NCI-H1105 (cell line): ENCODE measurements around the gene ARL5A.
"Not testable (repeated sequence)": the region's sequence is repeated elsewhere in the genome, so short reads cannot be mapped to it uniquely, and the experiment has no call there.

Source experiments
- DNase-seq: peaks from one replicate; lab custom pipeline; 2025; lab: John Stamatoyannopoulos, UW

Gene ARL5A

GRCh38 chr2:151828143-151828889, at the start of gene ARL5A:
Gene ARL5A, minus strand, starts transcription at chr2:151828421. Its CDS starts 245 bp downstream, at chr2:151828176.
- DNase-seq: peak; percentile 84

DNA sequence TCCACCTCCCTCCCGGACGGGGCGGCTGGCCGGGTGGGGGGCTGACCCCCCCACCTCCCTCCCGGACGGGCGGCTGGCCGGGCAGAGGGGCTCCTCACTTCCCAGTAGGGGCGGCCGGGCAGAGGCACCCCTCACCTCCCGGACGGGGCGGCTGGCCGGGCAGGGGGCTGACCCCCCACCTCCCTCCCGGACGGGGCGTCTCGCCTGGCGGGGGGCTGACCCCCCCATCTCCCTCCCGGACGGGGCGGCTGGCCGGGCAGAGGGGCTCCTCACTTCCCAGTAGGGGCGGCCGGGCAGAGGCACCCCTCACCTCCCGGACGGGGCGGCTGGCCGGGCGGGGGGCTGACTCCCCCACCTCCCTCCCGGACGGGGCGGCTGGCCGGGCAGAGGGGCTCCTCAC, 47.4 kb upstream of the ARL5A start:
- DNase-seq: not testable (repeated sequence)

GRCh38 chr2:151872463-151872862, 44.2 kb upstream of the ARL5A start:
- DNase-seq: no peak

- DNase-seq: no peak
Measured at GRCh38 chr2:151869291-151869690, 41.1 kb upstream of the ARL5A start.

DNA sequence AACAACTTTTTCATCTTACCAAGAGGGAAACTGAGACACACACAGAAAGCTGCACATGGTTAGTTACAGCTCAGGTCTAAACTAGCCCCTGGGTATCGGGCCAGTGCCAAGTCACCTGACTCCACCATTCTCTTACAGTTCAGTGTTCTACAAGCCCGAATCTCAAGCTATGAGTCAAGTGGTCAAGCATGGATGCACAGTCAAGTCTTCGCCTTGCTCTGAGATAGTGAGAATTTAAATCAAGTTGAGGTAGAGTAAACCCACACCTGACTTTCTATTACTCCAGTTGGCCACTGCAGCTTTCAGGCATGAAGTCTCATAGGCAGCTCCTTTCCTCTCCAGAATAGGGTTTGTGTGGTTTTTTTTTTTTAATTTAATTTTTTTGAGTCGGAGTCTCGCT, 34.5 kb upstream of the ARL5A start:
- no peak for DNase-seq

GRCh38 chr2:151861174-151861573, 33.0 kb upstream of the ARL5A start:
- DNase-seq: no peak

GRCh38 chr2:151860613-151861146, 32.5 kb upstream of the ARL5A start:
- no peak for DNase-seq

DNA sequence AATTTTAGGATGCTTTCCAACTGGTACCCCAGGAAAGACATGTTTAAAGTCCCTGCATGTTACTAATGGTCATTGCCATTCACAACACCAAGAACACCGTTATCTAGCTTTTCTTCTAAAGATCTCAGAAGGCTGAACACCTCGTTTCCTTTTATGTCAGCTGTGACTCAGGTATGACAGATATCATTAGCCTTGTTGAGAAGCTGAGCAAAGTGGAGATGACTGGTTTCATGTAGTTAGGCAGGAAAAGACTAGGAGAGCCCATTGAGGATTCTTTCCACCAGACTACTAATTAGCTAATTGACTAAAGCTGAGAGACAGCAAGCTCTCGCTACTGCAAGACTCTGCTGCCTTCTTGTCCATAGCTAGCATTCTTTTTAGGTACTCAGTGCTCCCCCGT, 32.0 kb upstream of the ARL5A start:
- DNase-seq: no peak

DNA sequence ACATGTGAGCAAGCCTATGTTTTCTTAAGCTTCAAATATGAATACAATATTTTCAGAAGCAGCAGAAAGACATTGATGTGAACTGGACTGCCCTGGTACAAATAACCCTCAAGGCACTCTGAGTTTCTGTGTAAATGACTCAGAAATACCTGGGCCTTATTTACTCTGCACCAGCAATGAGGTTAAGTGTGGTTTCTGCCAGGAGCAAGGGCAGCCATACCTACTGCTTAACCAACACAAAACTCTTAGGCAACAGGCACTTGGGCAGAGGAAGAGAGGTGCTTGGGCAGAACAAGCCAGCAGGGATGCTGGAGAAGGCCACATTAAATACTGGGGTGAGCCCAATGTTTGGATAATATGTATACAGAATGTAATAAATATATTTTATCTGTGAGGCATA, 29.4 kb upstream of the ARL5A start:
- no peak for DNase-seq

- DNase-seq: no peak
Measured at GRCh38 chr2:151855111-151855510, 26.9 kb upstream of the ARL5A start.

GRCh38 chr2:151853070-151853758, 25.0 kb upstream of the ARL5A start:
- DNase-seq: no peak

GRCh38 chr2:151852260-151853069, 24.2 kb upstream of the ARL5A start:
- no peak for DNase-seq

GRCh38 chr2:151851761-151852160, 23.5 kb upstream of the ARL5A start:
- no peak for DNase-seq

DNA sequence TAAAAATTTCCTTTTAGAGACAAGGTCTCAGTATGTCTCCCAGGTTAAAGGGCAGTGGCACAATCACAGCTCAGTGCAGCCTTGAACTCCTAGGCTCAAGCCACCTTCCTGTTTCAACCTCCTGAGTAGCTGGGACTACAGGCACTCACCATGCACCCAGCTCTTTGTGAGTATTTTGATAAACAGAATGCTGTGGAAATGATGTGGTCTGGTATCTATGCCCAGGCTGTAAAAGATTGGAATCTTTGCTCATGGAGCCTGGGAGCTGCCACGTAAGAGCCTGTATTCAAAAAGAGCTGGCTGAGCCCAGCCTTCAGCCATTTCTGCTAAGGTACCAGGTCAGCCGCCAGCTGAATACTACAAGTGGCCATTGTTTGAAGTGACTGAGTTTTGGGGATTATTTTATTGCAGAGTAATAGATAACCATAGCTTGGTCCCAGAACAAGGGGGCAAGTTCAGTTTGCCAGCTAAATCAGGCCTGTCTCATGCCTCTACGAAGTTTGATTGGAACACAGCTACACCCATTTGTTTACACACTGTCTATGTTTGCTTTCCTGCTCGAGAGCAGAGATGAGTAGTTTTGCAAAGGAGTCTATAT, 21.3 kb upstream of the ARL5A start:
- no peak for DNase-seq

GRCh38 chr2:151845884-151846283, 17.7 kb upstream of the ARL5A start:
- DNase-seq: no peak

- no peak for DNase-seq
Measured at GRCh38 chr2:151845481-151845880, 17.3 kb upstream of the ARL5A start.

- no peak for DNase-seq
Measured at GRCh38 chr2:151844211-151844896, 16.1 kb upstream of the ARL5A start.

- DNase-seq: no peak
Measured at GRCh38 chr2:151843691-151844061, 15.5 kb upstream of the ARL5A start.

DNA sequence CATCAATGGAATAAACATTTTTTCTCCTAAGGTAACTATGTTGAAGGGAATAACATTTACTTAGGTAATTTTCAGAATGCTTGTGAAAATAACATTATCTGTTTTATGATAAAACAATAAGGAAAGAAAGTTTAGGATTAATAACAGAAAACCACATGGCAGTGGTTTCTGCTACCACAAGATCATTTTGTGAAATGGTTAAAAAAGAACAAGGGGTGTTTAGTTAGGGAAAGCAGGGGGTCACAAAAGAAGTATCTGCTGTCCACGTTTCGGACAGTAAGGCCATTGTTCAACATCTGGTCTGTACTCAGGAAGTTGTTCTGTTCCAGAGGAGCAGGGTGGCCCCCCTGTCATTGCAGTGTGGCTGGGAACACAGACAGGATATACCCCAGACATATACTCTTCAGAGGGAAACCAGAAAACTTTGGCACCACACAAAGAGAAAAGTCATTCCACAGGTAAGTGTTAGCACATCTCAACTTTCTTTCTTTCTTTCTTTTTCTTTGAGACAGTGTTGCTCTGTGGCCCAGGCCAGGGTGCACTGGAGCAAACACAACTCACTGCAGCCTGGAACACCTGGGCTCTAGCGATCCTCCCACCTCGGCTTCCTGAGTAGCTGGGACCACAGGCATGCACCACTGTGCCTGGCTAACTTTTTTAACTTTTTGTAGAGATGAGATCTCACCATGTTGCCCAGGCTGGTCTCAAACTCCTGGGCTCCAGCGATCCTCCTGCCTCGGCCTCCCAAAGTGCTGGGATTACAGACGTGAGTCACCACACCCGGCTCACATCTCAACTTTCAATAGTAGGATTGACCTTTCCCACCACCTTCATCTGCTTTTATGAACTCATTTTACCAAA, 14.8 kb upstream of the ARL5A start:
- DNase-seq: no peak

DNA sequence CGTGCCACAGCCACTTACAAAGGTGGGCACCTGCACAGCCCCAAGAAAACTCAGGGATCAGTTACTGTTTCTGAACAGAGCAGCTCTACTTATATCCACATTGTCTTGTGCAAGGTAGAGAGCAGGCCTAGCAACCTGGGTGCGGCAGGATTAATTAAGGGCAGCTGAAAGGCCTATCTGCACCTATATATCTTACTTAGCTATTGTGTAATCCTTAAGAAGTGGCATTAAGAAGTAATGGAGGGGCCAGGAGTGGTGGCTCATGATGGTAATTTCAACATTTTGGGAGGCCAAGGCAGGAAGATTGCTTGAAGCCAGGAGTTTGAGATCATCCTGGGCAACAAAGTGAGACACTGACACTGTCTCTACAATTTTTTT, 12.8 kb upstream of the ARL5A start:
- no peak for DNase-seq
